HG03575 (cell line): ENCODE results near the gene COL12A1.
A peak's percentile ranks its signal among the peaks of the same experiment; 100 is the strongest.

ENCODE experiments used
- ATAC-seq: cut with Tn5 transposase; IDR thresholded peaks from one replicate; pipeline ENCODE4 v1.9.1; 2021; ENCODE audit not compliant: unreplicated experiment, insufficient number of reproducible peaks, low FRiP score; ENCODE audit errors: extremely low read depth

COL12A1 gene

DNA sequence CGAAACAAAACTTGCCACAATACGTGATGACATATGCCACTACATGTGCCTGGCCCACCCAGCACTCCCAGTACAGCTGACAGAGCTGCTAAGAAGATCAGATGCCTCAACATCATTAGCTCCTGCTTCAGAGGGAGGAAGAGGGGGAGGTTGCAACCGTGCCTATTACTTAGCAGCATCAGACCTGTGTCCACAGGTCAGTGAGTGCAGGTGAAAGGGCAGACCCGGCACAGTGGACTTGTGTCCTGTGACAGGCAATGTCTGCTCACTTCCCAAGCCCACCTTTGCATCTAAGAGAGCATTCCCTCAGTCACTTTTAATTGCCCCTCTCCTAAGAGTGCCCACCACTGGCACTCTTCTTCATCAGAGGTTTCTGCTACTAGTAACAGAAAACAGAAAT is 9.4 kb upstream of the COL12A1 start:
- no peak for ATAC-seq

DNA sequence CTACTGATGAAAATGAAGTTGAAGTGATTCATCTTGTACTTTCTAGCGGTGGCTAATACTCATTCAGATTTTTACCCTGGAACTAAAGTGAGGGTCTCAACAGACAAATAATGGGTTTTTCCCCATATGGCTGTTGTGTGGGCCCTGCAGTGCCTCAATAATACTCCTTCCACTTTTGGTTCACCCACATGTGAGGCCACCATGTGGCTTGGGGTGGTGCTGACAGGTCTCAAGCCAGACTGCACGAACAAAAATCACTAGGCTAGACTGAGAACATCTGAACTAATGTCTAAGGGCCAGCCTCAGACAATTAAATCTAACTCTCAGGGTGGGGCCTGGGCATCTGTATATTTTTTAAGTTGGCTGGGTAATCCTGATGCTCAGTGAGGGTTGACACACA is 7.9 kb upstream of the COL12A1 start:
- peak; percentile 42 for ATAC-seq

DNA sequence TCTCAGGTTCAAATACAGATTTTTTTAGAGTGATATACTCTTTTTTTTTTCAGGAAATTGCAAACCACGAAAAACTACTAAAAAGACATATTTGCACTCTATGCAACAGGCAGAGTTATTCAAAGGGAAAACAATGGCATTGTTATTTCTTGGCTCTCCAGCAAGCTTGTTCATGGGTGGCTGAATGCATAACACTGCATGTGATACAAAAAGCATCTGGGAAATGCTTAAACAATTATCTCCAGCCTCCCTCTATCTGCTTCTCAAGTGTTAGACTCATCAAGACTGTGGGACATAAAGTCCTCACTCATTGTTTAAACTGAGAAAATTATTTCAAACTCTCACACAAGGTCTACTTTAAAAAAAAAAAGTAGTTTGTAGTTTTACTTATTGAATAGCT is 7.3 kb upstream of the COL12A1 start:
- no peak for ATAC-seq

DNA sequence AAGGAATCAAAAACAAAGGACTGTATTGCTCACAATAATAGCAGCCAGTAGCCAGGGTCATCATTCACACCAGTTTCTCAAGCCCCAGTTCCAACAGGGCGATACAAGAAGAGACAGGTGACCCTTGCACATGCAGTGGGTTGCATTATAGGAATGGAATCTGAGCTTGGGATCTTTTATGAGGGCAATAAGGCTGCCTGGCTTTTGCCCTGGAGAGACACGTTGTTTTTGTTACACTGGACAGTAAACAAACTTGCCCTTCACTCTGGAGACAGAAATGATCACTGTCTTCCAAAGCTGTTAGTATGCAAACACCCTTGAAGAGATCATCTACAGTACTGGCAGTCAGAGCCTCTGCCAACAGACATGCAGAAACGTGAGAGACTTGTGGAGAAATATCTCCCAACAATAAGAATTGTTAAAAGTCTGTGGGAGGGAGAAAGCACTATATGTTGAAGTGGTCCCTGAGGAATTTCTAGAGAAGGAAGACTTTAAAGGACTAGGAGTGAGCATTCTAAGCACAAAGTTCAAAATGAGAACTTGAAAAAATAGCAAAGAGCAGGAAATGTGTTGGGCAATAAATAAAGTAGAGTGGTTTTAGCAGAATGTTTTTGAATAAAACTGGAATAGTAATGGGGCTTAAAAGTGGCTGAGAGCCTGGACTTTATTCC is 6.2 kb upstream of the COL12A1 start:
- no peak for ATAC-seq

DNA sequence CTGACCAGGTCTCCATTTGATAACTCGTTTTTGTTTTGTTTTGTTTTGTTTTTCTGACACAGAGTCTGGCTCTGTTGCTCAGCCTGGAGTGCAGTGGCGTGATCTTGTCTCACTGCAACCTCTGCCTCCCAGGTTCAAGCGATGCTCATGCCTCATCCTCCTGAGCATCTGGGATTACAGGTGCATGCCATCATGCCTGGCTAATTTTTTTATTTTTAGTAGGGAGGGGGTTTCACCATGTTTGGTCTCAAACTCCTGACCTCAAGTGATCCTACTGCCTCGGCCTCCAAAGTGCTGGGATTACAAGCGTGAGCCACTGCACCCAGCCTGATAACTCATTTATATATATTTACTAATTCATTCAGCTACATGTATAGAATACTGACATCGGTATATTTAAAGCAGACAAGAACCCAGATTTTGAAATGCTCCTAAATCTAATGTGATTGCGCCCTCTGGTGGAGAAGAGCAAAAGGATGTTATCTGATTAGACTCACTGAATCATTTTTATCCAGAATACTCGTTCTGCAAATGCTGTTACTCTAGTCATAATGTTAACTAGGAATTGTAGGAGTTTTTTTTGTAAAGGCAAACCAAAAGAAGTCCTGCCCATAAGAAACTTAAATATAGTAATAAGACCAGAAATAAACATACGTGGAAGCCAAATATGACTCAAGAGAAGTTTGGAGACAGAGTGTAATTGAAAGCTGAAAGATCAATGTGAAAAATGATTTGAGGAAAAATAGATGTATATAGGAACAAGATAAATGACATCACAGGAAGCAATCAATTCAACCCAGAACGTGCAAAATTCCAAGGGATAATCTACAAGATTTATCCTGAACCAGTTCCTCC is 5.3 kb upstream of the COL12A1 start:
- ATAC-seq, result no peak

DNA sequence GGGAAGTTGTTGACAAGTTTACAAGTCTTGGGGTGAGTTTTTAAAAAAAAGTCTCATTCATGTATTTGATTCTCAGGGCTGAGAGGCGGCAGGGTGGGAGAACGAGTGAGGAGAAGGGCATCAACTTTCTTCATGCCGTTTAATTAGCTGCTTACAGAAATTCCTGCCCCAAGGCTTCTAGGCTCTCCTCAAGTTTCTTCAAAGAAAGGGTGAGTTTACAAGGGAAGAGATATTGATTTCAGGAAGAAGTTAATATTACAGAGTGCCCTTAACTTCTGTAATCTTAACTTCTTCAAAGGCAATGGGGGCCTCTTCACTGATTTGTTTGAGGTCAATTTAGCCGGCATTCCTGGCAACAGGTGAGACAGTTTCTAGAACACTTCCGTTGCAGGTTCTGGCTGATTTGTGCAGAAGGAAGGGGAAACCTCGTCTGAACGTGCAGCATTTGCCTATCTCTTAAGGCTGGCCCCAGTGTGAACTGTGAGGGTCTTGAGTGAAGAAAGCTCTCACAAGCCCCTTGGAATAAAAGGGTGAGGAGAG is 3.4 kb upstream of the COL12A1 start:
- ATAC-seq, result no peak

DNA sequence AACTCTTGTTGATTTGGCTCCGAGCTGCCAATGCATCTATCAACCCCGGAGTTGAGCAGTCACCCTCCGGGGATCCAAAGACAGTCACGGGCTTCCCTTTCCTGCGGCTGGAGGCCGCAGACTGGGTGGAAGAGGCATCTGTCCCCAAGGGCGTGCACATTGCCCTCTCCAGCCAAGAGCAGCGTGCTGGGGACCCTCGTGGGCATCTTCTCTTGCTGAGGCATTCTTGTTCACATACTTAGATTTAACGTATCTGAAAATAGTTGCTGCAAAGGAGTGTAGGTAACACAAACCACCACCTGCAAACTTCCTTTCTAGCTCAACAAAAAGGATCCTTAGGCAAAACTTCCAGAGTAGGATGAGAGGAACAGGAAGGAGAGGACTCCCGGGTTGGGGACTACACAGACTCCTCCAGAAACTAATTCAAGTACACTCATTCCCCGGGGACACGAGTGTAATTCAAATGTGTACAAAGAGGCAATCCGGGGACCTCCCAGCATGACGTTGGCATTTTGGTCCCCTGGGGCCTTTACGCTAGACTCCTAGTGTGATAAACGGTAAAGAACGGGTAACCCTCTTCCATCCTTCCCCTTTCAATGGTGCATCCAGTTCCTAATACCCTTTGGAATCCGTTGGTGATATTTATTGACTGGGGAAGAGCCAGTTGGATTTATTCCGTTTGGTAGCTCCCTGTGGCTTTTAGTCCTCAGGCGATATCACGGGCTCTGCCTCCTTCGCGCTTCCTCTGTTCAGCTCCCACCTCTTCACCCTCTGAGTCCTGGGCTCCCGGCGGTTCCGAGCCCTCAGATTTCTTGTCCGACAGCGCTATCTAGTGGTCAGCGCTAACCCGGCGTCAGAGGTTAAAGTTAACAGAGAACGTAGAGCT is 2.7 kb upstream of the COL12A1 start:
- ATAC-seq, result peak; percentile 50

DNA sequence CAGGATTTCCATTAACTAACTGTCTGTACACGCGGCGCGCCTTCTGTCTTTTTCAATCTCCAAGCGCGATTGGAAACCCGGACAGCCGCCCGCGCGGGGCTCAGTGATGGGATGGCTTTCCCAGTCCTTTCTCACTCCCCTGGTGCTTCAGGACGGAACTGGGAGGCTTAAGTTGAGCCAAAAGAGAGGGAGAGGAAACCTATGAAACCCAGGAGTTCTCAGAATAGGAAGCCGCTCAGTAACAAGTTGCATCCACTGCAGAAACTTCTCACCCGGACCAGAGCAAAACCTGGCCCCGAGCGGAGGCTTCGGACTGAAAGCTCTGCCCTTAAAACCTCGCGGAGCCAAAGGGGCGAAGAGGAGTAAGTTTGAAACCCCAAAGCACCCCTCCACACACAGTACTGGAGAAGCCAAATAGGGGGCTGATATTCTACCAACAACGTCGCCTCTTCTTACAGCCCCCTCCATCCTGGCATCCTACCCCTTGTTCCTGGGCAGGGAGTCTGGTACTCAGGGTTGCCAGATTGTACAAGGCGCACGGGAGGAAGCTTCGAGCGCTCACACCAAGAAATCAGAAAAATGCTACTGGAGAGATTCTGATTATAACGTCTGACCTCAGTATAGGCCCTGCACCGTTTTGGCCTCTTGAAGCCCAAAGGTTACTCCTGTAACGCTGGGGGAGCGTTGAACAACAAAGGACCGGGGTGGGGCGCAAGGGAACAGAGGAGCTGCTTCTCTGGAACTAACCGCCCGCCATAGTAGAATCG is 906 bp upstream of the COL12A1 start:
- no peak for ATAC-seq

DNA sequence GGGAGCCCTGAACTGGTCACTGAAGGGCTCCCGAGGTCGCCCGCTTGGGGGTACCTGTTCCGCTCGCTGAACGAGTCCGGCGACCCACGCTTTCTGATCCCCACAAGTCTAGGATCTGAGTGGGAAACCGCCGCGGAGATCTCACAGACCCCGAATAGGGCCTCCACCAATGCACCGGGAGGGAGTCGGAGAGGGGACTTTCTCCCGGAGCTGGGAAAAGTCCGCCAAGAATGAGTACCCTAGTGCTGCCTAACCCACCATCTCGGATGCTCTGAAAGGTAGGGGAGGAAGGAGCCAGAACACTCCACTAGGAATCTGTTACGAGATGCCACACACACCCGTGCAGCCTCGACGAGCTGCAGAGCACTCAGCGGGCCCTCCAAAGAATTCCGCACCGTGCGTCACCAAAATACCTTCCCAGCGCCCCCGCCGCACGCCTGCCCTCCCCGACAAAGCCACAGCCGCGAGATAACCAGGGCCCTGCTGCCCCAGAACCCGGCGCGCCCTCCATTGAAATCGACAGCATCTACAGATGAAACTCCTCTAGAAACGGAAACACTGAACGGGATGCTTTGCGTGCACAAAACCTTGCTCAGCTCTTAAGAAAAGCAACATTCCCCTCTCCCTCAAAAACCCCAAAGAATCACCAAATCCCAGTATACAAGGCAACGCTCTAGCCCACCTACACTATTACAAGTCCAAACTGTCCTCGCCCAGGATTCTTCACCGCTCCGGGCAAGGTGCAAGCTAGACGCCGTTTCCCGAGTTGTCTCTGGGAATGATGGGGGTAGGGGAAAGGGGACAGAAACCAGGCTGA is 686 bp downstream of the COL12A1 start:
- no peak for ATAC-seq

DNA sequence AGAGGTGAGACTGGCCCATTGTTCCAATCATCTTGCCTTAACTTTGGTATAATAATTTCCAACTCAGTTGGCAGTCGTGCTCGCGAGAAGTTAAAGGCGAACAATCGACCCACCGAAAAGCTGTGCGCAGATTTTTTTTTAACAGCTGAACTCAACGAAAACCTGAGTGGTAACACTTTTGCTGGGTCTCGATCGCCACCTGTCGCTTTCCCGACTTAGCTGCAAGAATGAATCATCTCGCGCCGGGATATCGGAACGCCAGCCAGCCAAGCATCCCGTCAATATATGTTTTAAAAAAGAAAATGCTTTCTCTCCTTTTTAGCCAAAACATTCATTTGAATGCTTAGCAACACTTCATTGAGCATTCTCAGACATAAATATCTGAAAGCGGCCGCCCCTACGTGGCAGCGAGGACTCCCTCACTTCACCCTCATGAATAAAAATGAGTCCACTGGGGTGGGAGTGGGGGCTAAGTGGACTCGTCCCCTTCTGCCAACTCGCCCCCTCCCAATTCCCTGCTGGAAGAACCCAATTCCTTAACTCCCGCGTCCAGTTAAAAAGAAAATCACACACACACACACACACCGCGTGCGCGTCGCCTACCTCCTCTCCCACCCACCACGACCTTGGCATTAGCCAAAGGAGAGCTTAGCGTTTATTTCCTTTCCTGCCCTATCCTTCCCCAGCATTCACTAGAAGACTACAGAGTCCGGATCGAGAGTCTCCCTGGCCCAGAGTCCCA is 1.5 kb downstream of the COL12A1 start:
- ATAC-seq, result no peak

DNA sequence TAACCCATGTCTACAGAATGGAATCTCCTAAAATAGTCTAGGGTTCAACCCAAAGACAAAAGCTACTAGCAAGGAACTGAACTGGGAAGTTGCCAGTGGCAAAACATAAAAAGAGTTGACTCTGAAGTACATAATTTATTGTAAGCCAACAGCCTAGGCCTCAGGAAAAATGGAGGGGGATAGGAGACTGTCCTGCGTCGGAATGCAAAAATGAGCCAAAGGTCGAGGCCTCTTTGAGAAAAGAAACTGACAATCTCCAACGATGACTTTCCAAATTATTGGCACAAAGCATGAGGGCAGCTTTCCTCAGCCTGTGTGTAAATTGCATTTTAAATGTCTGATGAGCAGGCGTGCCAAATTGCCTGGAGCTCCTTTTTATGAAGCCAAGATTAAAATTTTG is 2.1 kb downstream of the COL12A1 start:
- ATAC-seq, result no peak

DNA sequence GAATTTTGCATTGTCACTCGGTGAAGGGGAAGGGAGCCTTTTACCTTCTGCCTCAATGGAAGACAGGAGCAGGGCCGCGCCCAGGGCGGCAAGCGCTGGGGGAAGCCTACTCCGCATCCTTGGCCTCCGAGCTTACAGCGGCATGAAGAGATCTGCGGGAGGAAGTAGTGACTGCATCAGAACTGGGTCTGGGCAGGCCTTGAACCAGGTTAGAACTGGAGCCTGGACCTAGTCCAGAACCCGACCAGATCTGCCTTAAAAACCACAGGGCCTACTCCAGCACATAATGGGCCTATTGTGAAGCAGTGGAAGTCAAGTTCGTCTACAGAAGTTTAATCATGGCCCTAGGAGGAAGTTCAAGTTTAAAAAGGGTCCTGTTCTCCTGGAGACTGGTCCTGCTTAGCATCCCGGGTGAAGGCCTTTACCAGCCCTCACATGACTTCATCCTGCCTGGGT is 3.1 kb downstream of the COL12A1 start:
- ATAC-seq, result no peak

DNA sequence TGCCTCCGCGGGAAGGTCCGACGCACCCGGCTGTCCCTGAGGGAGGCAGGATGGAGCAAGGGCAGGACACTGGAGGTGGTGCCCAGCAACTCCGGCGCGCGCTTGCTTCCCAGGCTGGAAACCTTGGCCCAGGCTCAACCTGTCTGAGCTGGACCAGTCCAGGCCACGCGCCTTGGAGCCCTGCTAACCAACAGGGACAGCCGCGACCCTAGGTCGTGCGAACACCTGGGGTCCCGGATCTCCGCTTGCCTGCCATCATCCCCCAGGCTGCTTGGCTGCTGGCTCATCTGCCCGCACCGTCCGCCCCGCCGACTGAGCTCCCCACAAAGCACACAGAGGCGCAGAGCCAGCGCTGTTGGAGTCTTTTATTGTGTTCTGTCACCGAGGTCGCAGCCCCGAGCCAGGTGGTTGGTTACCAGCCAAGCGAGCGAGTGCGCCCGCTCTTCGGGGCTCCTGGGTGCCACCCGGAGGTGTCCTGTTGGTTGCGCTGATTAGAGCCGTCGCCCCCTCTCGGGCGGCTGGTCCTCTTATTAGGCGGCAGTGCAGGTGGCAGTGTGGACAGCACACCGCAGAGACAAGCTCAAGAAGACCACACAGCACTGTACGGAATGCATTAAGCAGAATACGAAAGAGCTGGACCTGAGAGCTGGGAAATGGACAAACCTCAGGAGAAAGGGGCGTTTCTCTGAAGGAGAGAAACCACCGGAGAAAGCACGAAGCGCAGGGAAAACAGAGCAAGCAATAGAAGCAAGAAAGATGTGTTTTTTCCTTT is 3.8 kb downstream of the COL12A1 start:
- ATAC-seq, result no peak

DNA sequence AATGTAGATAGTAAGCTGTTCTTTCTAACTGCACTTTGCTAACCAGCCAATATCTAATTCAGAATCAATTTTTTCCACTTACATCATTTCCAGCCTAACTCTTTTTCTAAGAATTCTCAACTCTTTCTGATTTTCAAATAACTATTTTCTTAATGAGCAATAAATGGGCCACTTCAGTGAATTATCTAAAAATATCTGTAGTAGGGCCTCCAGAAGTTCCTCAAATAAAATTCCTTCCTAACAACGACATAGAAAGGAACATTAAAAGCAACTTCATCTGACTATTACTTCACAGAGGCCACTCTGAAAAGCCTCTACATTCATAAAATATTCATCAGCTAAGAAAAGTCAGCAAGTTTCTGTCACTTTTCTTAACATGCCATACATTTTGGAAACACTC is 4.8 kb downstream of the COL12A1 start:
- ATAC-seq, result no peak

DNA sequence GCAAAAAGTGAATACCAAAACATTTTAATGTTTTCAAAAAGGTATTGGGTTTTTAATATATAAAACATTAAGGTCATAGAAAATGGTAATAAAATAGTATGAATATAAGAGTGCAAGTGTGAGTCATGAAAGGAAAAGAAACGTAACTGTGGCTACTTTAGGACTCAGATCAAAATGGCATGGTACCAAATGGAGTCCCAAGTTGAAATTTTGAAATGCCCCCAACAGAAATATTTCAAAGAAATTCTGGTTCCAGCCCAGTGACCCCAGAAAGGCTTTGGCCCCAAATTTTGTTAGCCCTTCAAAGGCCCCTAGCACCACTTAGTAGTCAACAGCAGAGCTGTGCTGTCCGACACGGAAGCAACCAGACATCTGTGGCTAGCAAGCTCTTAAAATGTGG is 6.0 kb downstream of the COL12A1 start:
- ATAC-seq, result no peak

DNA sequence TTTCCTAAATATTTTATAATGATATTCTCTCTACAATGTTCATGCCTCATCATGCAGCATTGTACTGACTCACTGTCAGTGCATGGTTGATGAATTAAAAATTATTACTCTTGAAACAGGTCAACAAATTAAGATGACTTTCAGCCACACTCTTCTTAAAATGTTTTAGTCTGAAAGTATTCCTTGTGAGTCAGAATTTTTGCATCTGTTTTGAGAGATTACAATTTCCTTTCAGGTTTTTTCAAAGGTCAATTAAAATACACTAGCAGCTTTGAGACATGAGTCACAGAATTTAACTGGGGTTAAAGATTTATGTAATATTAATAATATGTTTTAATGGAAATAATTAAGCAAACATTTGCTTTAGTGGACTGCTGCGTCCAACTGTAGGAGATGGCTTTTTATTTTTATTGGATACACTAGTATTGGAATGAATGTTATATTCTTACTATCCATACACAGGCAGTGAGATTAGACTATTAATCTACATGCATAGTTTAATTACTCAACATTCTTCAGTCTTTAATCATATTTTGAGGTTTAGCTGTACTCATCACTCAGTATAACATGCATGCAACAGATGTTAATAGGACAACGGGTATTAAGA is 9.7 kb downstream of the COL12A1 start:
- ATAC-seq, result no peak
